ENCODE measurements around the gene GNA12. TPM values are rescaled to one million over a fixed set of nuclear protein-coding genes. Genes with fewer than 3 reads are reported as not detected.
A peak's percentile ranks its signal among the peaks of the same experiment; 100 is the strongest.

The GNA12 gene
- polyA plus RNA-seq, 4 donors: 3.4 to 27.2 (median 14.5) TPM

GRCh38 chr7:2873146-2873545 is 29.0 kb upstream of the GNA12 start:
- DNase-seq (no peak), FAIRE-seq (no peak)
- H3K27me3 ChIP-seq (ENCODE audit: control insufficient read depth in 3 of 3, insufficient read depth in 3 of 3, low read length in 3 of 3): peaks cover 0 to 2% (median 0%) of the 10 kb centered on the region in 3 donors
- H3K4me3 ChIP-seq (ENCODE audit: low read depth in 1 of 3, low read length in 3 of 3): no peak overlapping the region
- H3K4me1 ChIP-seq (ENCODE audit: control insufficient read depth in 3 of 3, insufficient read depth in 2 of 3, low read depth in 1 of 3, low read length in 2 of 3): no peaks in the 10 kb centered on the region
- no peaks in the 10 kb centered on the region for H3K9me3 ChIP-seq (ENCODE audit: control insufficient read depth in 2 of 2, insufficient read depth in 1 of 2, low read depth in 1 of 2, low read length in 1 of 2)
- H3K36me3 ChIP-seq (ENCODE audit: control insufficient read depth in 3 of 3, insufficient read depth in 2 of 3, low read depth in 1 of 3, low read length in 3 of 3): no peaks in the 10 kb centered on the region
- H3K27ac ChIP-seq (ENCODE audit: low read depth in 1 of 3, low read length in 2 of 3): no peak overlapping the region
- WGBS, 3 donors: 66 to 76% (median 71%) methylated on average over 10 of the region's 10 CpGs

- H3K36me3 ChIP-seq (ENCODE audit: control insufficient read depth in 3 of 3, insufficient read depth in 2 of 3, low read depth in 1 of 3, low read length in 3 of 3): no peaks in the 10 kb centered on the region
- 89 to 95% (median 95%) methylated on average over 10 of the region's 10 CpGs for WGBS, 3 donors
- no peak overlapping the region for H3K27ac ChIP-seq (ENCODE audit: low read depth in 1 of 3, low read length in 2 of 3)
- no peak overlapping the region for H3K4me3 ChIP-seq (ENCODE audit: low read depth in 1 of 3, low read length in 3 of 3)
- peaks cover 0 to 2% (median 0%) of the 10 kb centered on the region in 3 donors for H3K27me3 ChIP-seq (ENCODE audit: control insufficient read depth in 3 of 3, insufficient read depth in 3 of 3, low read length in 3 of 3)
- no peaks in the 10 kb centered on the region for H3K9me3 ChIP-seq (ENCODE audit: control insufficient read depth in 2 of 2, insufficient read depth in 1 of 2, low read depth in 1 of 2, low read length in 1 of 2)
- no peak for DNase-seq
- FAIRE-seq: no peak
- H3K4me1 ChIP-seq (ENCODE audit: control insufficient read depth in 3 of 3, insufficient read depth in 2 of 3, low read depth in 1 of 3, low read length in 2 of 3): no peaks in the 10 kb centered on the region
These were observed 28.3 kb upstream of the GNA12 start for GRCh38 chr7:2872296-2872874.

GRCh38 chr7:2870471-2870931 is 26.4 kb upstream of the GNA12 start:
- FAIRE-seq (no peak), DNase-seq (peak; percentile 44 to 46)
- no peaks in the 10 kb centered on the region for H3K9me3 ChIP-seq (ENCODE audit: control insufficient read depth in 2 of 2, insufficient read depth in 1 of 2, low read depth in 1 of 2, low read length in 1 of 2)
- H3K27ac ChIP-seq (ENCODE audit: low read depth in 1 of 3, low read length in 2 of 3): peak overlapping the region in 1 of 3 donors; percentile 5
- H3K4me1 ChIP-seq (ENCODE audit: control insufficient read depth in 3 of 3, insufficient read depth in 2 of 3, low read depth in 1 of 3, low read length in 2 of 3): no peaks in the 10 kb centered on the region
- H3K27me3 ChIP-seq (ENCODE audit: control insufficient read depth in 3 of 3, insufficient read depth in 3 of 3, low read length in 3 of 3): peaks cover 0 to 2% (median 0%) of the 10 kb centered on the region in 3 donors
- WGBS, 3 donors: 13 to 19% (median 16%) methylated on average over 10 of the region's 10 CpGs
- H3K36me3 ChIP-seq (ENCODE audit: control insufficient read depth in 3 of 3, insufficient read depth in 2 of 3, low read depth in 1 of 3, low read length in 3 of 3): no peaks in the 10 kb centered on the region
- H3K4me3 ChIP-seq (ENCODE audit: low read depth in 1 of 3, low read length in 3 of 3): no peak overlapping the region

GRCh38 chr7:2869981-2870380 is 25.9 kb upstream of the GNA12 start:
- no peaks in the 10 kb centered on the region for H3K36me3 ChIP-seq (ENCODE audit: control insufficient read depth in 3 of 3, insufficient read depth in 2 of 3, low read depth in 1 of 3, low read length in 3 of 3)
- no peak for FAIRE-seq
- no peaks in the 10 kb centered on the region for H3K27me3 ChIP-seq (ENCODE audit: control insufficient read depth in 3 of 3, insufficient read depth in 3 of 3, low read length in 3 of 3)
- H3K27ac ChIP-seq (ENCODE audit: low read depth in 1 of 3, low read length in 2 of 3): peak overlapping the region in 1 of 3 donors; percentile 5
- WGBS, 3 donors: 82 to 88% (median 87%) methylated on average over 11 to 15 of the region's 15 CpGs
- no peaks in the 10 kb centered on the region for H3K9me3 ChIP-seq (ENCODE audit: control insufficient read depth in 2 of 2, insufficient read depth in 1 of 2, low read depth in 1 of 2, low read length in 1 of 2)
- DNase-seq: no peak
- no peak overlapping the region for H3K4me3 ChIP-seq (ENCODE audit: low read depth in 1 of 3, low read length in 3 of 3)
- H3K4me1 ChIP-seq (ENCODE audit: control insufficient read depth in 3 of 3, insufficient read depth in 2 of 3, low read depth in 1 of 3, low read length in 2 of 3): no peaks in the 10 kb centered on the region

- FAIRE-seq: no peak
- H3K4me1 ChIP-seq (ENCODE audit: control insufficient read depth in 3 of 3, insufficient read depth in 2 of 3, low read depth in 1 of 3, low read length in 2 of 3): peaks cover 0 to 11% (median 5%) of the 10 kb centered on the region in 3 donors
- no peak overlapping the region for H3K27ac ChIP-seq (ENCODE audit: low read depth in 1 of 3, low read length in 2 of 3)
These were observed 22.5 kb upstream of the GNA12 start for GRCh38 chr7:2866601-2867000.

DNA sequence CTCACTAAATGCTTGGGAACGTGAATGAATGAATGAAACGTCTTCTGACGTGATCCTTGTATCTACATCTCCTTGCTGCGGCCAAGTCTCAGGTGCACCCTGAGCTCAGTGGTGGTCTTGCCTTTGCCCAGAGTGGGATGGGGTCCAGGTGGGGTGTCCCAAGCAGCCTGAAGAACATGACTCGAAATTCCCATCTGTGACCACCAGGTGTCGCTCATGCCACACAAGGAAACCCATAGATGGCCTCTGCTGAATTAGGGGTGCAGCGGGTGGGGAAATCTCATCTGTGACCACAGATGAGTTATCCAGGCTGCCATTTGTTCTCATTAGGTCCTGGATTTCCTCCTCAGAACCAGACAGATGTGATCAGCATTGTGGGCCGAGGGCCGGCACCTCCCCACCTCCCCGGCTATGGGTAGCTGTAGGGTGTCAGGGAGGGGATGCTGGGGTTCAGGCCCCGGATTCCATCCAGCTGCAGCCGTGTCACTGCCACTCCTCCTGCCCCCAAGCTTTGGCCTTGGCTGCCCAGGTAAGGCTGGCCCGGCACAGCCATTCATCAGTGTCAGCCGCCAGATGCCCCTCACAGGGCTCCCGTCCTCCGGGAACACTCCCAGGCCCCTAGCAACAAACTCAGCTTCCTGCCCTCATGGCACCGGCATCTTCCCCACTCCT is 21.0 kb upstream of the GNA12 start:
- H3K36me3 ChIP-seq (ENCODE audit: control insufficient read depth in 3 of 3, insufficient read depth in 2 of 3, low read depth in 1 of 3, low read length in 3 of 3): no peaks in the 10 kb centered on the region
- FAIRE-seq (no peak), DNase-seq (peak; percentile 61 to 79)
- H3K27me3 ChIP-seq (ENCODE audit: control insufficient read depth in 3 of 3, insufficient read depth in 3 of 3, low read length in 3 of 3): no peaks in the 10 kb centered on the region
- WGBS, 3 donors: 43 to 60% (median 50%) methylated on average over 16 to 17 of the region's 17 CpGs
- no peak overlapping the region for H3K4me3 ChIP-seq (ENCODE audit: low read depth in 1 of 3, low read length in 3 of 3)
- H3K9me3 ChIP-seq (ENCODE audit: control insufficient read depth in 2 of 2, insufficient read depth in 1 of 2, low read depth in 1 of 2, low read length in 1 of 2): no peaks in the 10 kb centered on the region
- H3K27ac ChIP-seq (ENCODE audit: low read depth in 1 of 3, low read length in 2 of 3): no peak overlapping the region
- H3K4me1 ChIP-seq (ENCODE audit: control insufficient read depth in 3 of 3, insufficient read depth in 2 of 3, low read depth in 1 of 3, low read length in 2 of 3): peaks cover 0 to 11% (median 5%) of the 10 kb centered on the region in 3 donors

More at GRCh38 chr7:2866601-2867000, 22.5 kb upstream of the GNA12 start:
- Histone ChIP-seq H3K4me3 (ENCODE audit: low read depth in 1 of 3, low read length in 3 of 3) (no peak overlapping the region), H3K36me3 (ENCODE audit: control insufficient read depth in 3 of 3, insufficient read depth in 2 of 3, low read depth in 1 of 3, low read length in 3 of 3) (no peaks in the 10 kb centered on the region), H3K27me3 (ENCODE audit: control insufficient read depth in 3 of 3, insufficient read depth in 3 of 3, low read length in 3 of 3) (no peaks in the 10 kb centered on the region), H3K9me3 (ENCODE audit: control insufficient read depth in 2 of 2, insufficient read depth in 1 of 2, low read depth in 1 of 2, low read length in 1 of 2) (no peaks in the 10 kb centered on the region)
- 15 to 41% (median 36%) methylated on average over 3 of the region's 3 CpGs for WGBS, 3 donors
- DNase-seq: no peak

DNA sequence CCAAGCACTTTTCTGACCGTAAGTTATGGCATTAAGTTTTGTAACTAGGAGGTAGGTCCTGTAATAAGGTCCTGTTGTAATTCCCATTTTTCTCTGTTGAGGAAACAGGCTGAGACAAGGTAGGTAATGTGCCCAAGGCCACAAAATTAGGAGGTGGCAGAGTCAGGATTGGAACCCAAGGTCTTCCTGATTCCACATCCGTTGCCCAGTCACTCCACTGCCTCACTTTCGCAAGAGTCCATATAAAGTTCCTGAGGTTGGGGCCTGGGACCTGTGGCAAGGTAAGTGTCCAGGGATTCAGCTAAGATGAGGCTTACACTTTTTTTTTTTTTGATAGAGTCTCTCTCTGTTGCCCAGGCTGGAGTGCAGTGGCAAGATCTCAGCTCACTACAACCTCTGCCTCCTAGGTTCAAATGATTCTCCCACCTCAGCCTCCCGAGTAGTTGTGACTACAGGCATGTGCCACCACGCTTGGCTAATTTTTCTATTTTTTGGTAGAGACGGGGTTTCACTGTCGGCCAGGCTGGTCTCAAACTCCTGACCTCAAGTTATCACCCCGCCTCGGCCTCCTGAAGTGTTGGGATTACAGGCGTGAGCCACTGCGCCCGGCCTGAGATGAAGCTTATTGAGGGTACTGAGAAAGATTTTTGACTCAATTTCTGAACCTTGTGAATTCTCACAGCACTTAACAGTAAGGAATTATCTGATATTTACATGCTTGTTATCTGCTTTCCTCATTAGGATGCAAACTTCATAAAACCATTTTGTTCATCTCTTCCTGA is 20.3 kb upstream of the GNA12 start:
- no peaks in the 10 kb centered on the region for H3K36me3 ChIP-seq (ENCODE audit: control insufficient read depth in 3 of 3, insufficient read depth in 2 of 3, low read depth in 1 of 3, low read length in 3 of 3)
- WGBS, 3 donors: 85 to 88% (median 88%) methylated on average over 12 of the region's 12 CpGs
- DNase-seq: no peak
- no peak overlapping the region for H3K4me3 ChIP-seq (ENCODE audit: low read depth in 1 of 3, low read length in 3 of 3)
- peak overlapping the region; percentile 44 to 93 (median 63) for H3K27ac ChIP-seq (ENCODE audit: low read depth in 1 of 3, low read length in 2 of 3)
- H3K9me3 ChIP-seq (ENCODE audit: control insufficient read depth in 2 of 2, insufficient read depth in 1 of 2, low read depth in 1 of 2, low read length in 1 of 2): no peaks in the 10 kb centered on the region
- H3K27me3 ChIP-seq (ENCODE audit: control insufficient read depth in 3 of 3, insufficient read depth in 3 of 3, low read length in 3 of 3): no peaks in the 10 kb centered on the region
- no peak for FAIRE-seq
- H3K4me1 ChIP-seq (ENCODE audit: control insufficient read depth in 3 of 3, insufficient read depth in 2 of 3, low read depth in 1 of 3, low read length in 2 of 3): peaks cover 0 to 11% (median 5%) of the 10 kb centered on the region in 3 donors

GRCh38 chr7:2863461-2864066 is 19.5 kb upstream of the GNA12 start:
- Histone ChIP-seq H3K9me3 (ENCODE audit: control insufficient read depth in 2 of 2, insufficient read depth in 1 of 2, low read depth in 1 of 2, low read length in 1 of 2) (no peaks in the 10 kb centered on the region), H3K36me3 (ENCODE audit: control insufficient read depth in 3 of 3, insufficient read depth in 2 of 3, low read depth in 1 of 3, low read length in 3 of 3) (no peaks in the 10 kb centered on the region), H3K4me1 (ENCODE audit: control insufficient read depth in 3 of 3, insufficient read depth in 2 of 3, low read depth in 1 of 3, low read length in 2 of 3) (peaks cover 0 to 11% (median 5%) of the 10 kb centered on the region in 3 donors), H3K27me3 (ENCODE audit: control insufficient read depth in 3 of 3, insufficient read depth in 3 of 3, low read length in 3 of 3) (no peaks in the 10 kb centered on the region), H3K4me3 (ENCODE audit: low read depth in 1 of 3, low read length in 3 of 3) (no peak overlapping the region), H3K27ac (ENCODE audit: low read depth in 1 of 3, low read length in 2 of 3) (peak overlapping the region; percentile 63 to 93 (median 68))
- 27 to 62% (median 56%) methylated on average over 18 of the region's 18 CpGs for WGBS, 3 donors
- FAIRE-seq (no peak), DNase-seq (peak; percentile 63 to 71)
